Nephron progenitor cell (in vitro differentiated cells): ENCODE data around the gene HES2.
A peak's percentile ranks its signal among the peaks of the same experiment; 100 is the strongest.
"Not testable (repeated sequence)": the region's sequence is repeated elsewhere in the genome, so short reads cannot be mapped to it uniquely, and the experiment has no call there.

Experiments
- DNase-seq: peaks from one replicate; pipeline ENCODE4 v3.0.0; 2021
- H3K27ac Mint-ChIP-seq: 2 replicates; pipeline ENCODE4 v1.8.0; 2021; ENCODE audit warnings: mild to moderate bottlenecking, moderate library complexity, mixed read lengths
- H3K27me3 Mint-ChIP-seq: 2 replicates; pipeline ENCODE4 v1.8.0; 2021; ENCODE audit warnings: mild to moderate bottlenecking, low read depth, mixed read lengths; ENCODE audit not compliant: poor library complexity
- H3K36me3 Mint-ChIP-seq: 2 replicates; pipeline ENCODE4 v1.8.0; 2021; ENCODE audit warnings: low read depth, mixed read lengths
- H3K4me1 Mint-ChIP-seq: 2 replicates; pipeline ENCODE4 v1.8.0; 2021; ENCODE audit warnings: mixed read lengths
- H3K4me3 Mint-ChIP-seq: 2 replicates; pipeline ENCODE4 v1.8.0; 2021; ENCODE audit warnings: mild to moderate bottlenecking, moderate library complexity, mixed read lengths
- H3K9me3 Mint-ChIP-seq: 2 replicates; pipeline ENCODE4 v1.8.0; 2021; ENCODE audit warnings: mild to moderate bottlenecking, moderate library complexity, mixed read lengths
- CTCF ChIP-seq: fragments of 200-600 bp; sonication (generic); IDR thresholded peaks from 2 replicates; pipeline ENCODE4 v1.5.0; 2021; ENCODE audit warnings: antibody characterized with exemption

The HES2 gene

GRCh38 chr1:6373961-6374720 is 45.6 kb downstream of the HES2 start:
- TF ChIP-seq CTCF: no peak
- Mint-ChIP-seq H3K36me3 (peaks cover 6% of the 10 kb centered on the region), H3K4me3 (no peak overlapping the region), H3K4me1 (peaks cover 5% of the 10 kb centered on the region), H3K27ac (peak overlapping the region; percentile 74), H3K27me3 (peaks cover 7% of the 10 kb centered on the region), H3K9me3 (peaks cover 7% of the 10 kb centered on the region)
- DNase-seq: no peak

- H3K4me1 Mint-ChIP-seq, H3K9me3 Mint-ChIP-seq, H3K36me3 Mint-ChIP-seq, H3K4me3 Mint-ChIP-seq, DNase-seq, H3K27ac Mint-ChIP-seq, H3K27me3 Mint-ChIP-seq: not testable (repeated sequence)
These were observed 47.5 kb downstream of the HES2 start for GRCh38 chr1:6372236-6372635.

GRCh38 chr1:6370006-6370405 is 49.7 kb downstream of the HES2 start:
- DNase-seq: no peak
- H3K4me3 Mint-ChIP-seq: no peak overlapping the region
- H3K36me3 Mint-ChIP-seq: peaks cover 10% of the 10 kb centered on the region
- TF ChIP-seq CTCF: no peak
- peaks cover 10% of the 10 kb centered on the region for H3K9me3 Mint-ChIP-seq
- H3K27ac Mint-ChIP-seq: no peak overlapping the region
- peaks cover 5% of the 10 kb centered on the region for H3K27me3 Mint-ChIP-seq
- peaks cover 10% of the 10 kb centered on the region for H3K4me1 Mint-ChIP-seq

GRCh38 chr1:6367381-6368012 is 52.2 kb downstream of the HES2 start:
- Mint-ChIP-seq H3K4me3 (no peak overlapping the region), H3K36me3 (peaks cover 25% of the 10 kb centered on the region), H3K27ac (no peak overlapping the region), H3K9me3 (peaks cover 26% of the 10 kb centered on the region), H3K4me1 (peaks cover 10% of the 10 kb centered on the region), H3K27me3 (peaks cover 5% of the 10 kb centered on the region)
- no peak for DNase-seq
- no peak for TF ChIP-seq CTCF

GRCh38 chr1:6365047-6365446 is 54.7 kb downstream of the HES2 start:
- peaks cover 21% of the 10 kb centered on the region for H3K9me3 Mint-ChIP-seq
- peaks cover 19% of the 10 kb centered on the region for H3K36me3 Mint-ChIP-seq
- TF ChIP-seq CTCF: no peak
- DNase-seq: no peak
- H3K4me1 Mint-ChIP-seq: peaks cover 24% of the 10 kb centered on the region
- peaks cover 3% of the 10 kb centered on the region for H3K27me3 Mint-ChIP-seq
- no peak overlapping the region for H3K4me3 Mint-ChIP-seq
- H3K27ac Mint-ChIP-seq: no peak overlapping the region

- DNase-seq: peak; percentile 55
- H3K36me3 Mint-ChIP-seq: peaks cover 19% of the 10 kb centered on the region
- not testable (repeated sequence) for H3K27ac Mint-ChIP-seq, H3K4me3 Mint-ChIP-seq, H3K27me3 Mint-ChIP-seq
- peak; percentile 65 for TF ChIP-seq CTCF
- peaks cover 21% of the 10 kb centered on the region for H3K9me3 Mint-ChIP-seq
- peaks cover 34% of the 10 kb centered on the region for H3K4me1 Mint-ChIP-seq
These were observed 56.4 kb downstream of the HES2 start for GRCh38 chr1:6363085-6363884.
